ENCODE data around the gene CEP164.

Gene CEP164

DNA sequence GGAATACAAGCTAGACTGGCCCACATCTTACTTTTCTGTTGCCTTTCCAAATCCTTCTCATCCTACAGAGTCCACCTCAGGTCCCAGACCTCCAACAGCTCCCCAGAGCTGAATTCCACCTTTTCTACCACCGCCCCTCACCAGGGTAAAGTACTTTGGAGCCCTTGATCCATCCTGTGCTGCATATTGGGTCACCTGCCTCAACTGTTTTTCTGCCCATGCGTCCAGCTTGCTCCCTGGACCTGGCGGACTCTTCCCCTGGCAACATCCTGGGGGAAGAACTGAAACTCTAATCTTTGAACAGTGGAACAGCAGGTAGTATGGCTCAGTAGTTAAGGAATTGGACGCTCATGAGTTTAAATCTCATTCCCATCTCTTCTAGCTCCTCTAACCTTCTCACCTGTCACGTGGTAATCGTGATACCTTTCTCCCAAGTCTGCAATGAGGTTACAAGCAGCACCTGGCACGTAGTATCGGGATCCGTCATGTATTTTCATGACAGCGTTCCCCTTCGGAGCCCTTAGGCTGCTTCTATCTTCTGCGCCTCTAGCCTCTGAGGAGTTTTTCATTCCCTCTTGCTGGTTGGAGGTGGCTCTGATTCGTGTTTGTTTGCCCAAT, 98.1 kb downstream of the CEP164 start:
- no peak overlapping the region for H2BK12ac ChIP-seq (ENCODE audit: low read length)
- no peak overlapping the region for H2AK5ac ChIP-seq (ENCODE audit: low read depth, low read length)
- H2BK15ac ChIP-seq (ENCODE audit: low read length), result no peak overlapping the region
- no peak overlapping the region for H3K4me2 ChIP-seq (ENCODE audit: insufficient read depth, low read length, poor library complexity, severe bottlenecking)
- no CpG with 5 or more reads among the region's 13 CpGs for WGBS, 2 donors (ENCODE audit: extremely low coverage in 2 of 2, insufficient read length in 2 of 2, insufficient replicate concordance in 1 of 2)
- no peak overlapping the region for H2BK5ac ChIP-seq (ENCODE audit: low read length)
- H2BK120ac ChIP-seq (ENCODE audit: low read depth, low read length), result no peak overlapping the region
- no peak overlapping the region for H3K9ac ChIP-seq (ENCODE audit: low read depth, low read length, poor library complexity)
- H3K4me1 ChIP-seq (ENCODE audit: control insufficient read depth in 2 of 2, insufficient read depth in 1 of 2, low read depth in 1 of 2, low read length in 2 of 2), result peaks cover 9 to 13% of the 10 kb centered on the region in 2 donors
- no peaks in the 10 kb centered on the region for H3K9me3 ChIP-seq (replicated peaks in 1 of 2; ENCODE audit: control insufficient read depth in 2 of 2, insufficient read depth in 1 of 2, low read depth in 1 of 2, low read length in 2 of 2)
- H4K8ac ChIP-seq (ENCODE audit: low read depth, low read length), result no peak overlapping the region
- no peak overlapping the region for H3K23ac ChIP-seq (ENCODE audit: low read depth, low read length, poor library complexity)
- H3K27ac ChIP-seq (replicated peaks; ENCODE audit: low read length), result no peak overlapping the region
- H3K14ac ChIP-seq (ENCODE audit: low read length), result no peak overlapping the region
- H3K4me3 ChIP-seq (ENCODE audit: low read length in 2 of 2), result no peak overlapping the region
- DNase-seq (ENCODE audit: low spot score), result no peak
- H3K36me3 ChIP-seq (replicated peaks in 1 of 2; ENCODE audit: control insufficient read depth in 2 of 2, insufficient read depth in 2 of 2, low read length in 2 of 2), result no peaks in the 10 kb centered on the region
- no peak overlapping the region for H4K91ac ChIP-seq (ENCODE audit: low read depth, low read length, poor library complexity)
- peaks cover 0 to 57% (median 0%) of the 10 kb centered on the region in 3 experiments for H3K27me3 ChIP-seq (ENCODE audit: control insufficient read depth in 3 of 3, insufficient read depth in 3 of 3, low read depth in 1 of 3, low read length in 3 of 3)
- H3K79me1 ChIP-seq (ENCODE audit: low read depth, low read length), result no peaks in the 10 kb centered on the region
- no peak overlapping the region for H2AFZ ChIP-seq (ENCODE audit: low read length)
- no peak overlapping the region for H3K4ac ChIP-seq (ENCODE audit: low read length)
- H3K18ac ChIP-seq (ENCODE audit: low read length), result no peak overlapping the region

DNA sequence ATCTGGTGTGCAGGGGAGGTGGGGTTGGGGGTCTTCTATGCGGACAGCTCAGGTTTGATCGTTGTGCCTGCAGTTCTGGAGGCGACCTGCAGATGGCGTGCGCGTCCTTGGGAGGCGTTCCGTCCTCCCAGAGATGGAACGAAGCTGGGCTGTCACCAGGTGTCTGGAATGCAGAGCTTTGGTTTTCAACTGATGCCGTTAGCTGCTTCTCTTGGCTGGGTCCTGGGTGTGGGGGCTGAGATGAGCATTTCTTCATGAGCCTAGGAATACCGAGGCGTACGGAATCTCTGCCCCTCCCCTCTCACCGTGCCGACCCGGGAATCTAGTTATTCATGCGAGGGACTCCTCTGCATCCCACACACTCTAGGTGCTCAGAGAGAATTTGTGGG, 98.6 kb downstream of the CEP164 start:
- no peak overlapping the region for H3K27ac ChIP-seq (replicated peaks; ENCODE audit: low read length)
- H2AK5ac ChIP-seq (ENCODE audit: low read depth, low read length), result no peak overlapping the region
- H3K14ac ChIP-seq (ENCODE audit: low read length), result no peak overlapping the region
- H4K91ac ChIP-seq (ENCODE audit: low read depth, low read length, poor library complexity), result no peak overlapping the region
- peaks cover 9 to 15% of the 10 kb centered on the region in 2 donors for H3K4me1 ChIP-seq (ENCODE audit: control insufficient read depth in 2 of 2, insufficient read depth in 1 of 2, low read depth in 1 of 2, low read length in 2 of 2)
- no peak overlapping the region for H2AFZ ChIP-seq (ENCODE audit: low read length)
- H2BK15ac ChIP-seq (ENCODE audit: low read length), result no peak overlapping the region
- no peaks in the 10 kb centered on the region for H3K36me3 ChIP-seq (replicated peaks in 1 of 2; ENCODE audit: control insufficient read depth in 2 of 2, insufficient read depth in 2 of 2, low read length in 2 of 2)
- H3K23ac ChIP-seq (ENCODE audit: low read depth, low read length, poor library complexity), result no peak overlapping the region
- no peak overlapping the region for H2BK5ac ChIP-seq (ENCODE audit: low read length)
- no peak overlapping the region for H2BK120ac ChIP-seq (ENCODE audit: low read depth, low read length)
- no peaks in the 10 kb centered on the region for H3K9me3 ChIP-seq (replicated peaks in 1 of 2; ENCODE audit: control insufficient read depth in 2 of 2, insufficient read depth in 1 of 2, low read depth in 1 of 2, low read length in 2 of 2)
- H3K4me3 ChIP-seq (ENCODE audit: low read length in 2 of 2), result no peak overlapping the region
- H3K9ac ChIP-seq (ENCODE audit: low read depth, low read length, poor library complexity), result no peak overlapping the region
- peaks cover 0 to 59% (median 1%) of the 10 kb centered on the region in 3 experiments for H3K27me3 ChIP-seq (ENCODE audit: control insufficient read depth in 3 of 3, insufficient read depth in 3 of 3, low read depth in 1 of 3, low read length in 3 of 3)
- DNase-seq (ENCODE audit: low spot score), result peak; percentile 83
- no peak overlapping the region for H2BK12ac ChIP-seq (ENCODE audit: low read length)
- H3K79me1 ChIP-seq (ENCODE audit: low read depth, low read length), result no peaks in the 10 kb centered on the region
- H3K18ac ChIP-seq (ENCODE audit: low read length), result peak overlapping the region; percentile 45
- no peak overlapping the region for H3K4ac ChIP-seq (ENCODE audit: low read length)
- no CpG with 5 or more reads among the region's 17 CpGs for WGBS, 2 donors (ENCODE audit: extremely low coverage in 2 of 2, insufficient read length in 2 of 2, insufficient replicate concordance in 1 of 2)
- no peak overlapping the region for H3K4me2 ChIP-seq (ENCODE audit: insufficient read depth, low read length, poor library complexity, severe bottlenecking)
- H4K8ac ChIP-seq (ENCODE audit: low read depth, low read length), result no peak overlapping the region

- no peak overlapping the region for H3K4ac ChIP-seq (ENCODE audit: low read length)
- no peak for DNase-seq (ENCODE audit: low spot score)
- peak overlapping the region; percentile 21 for H3K18ac ChIP-seq (ENCODE audit: low read length)
- H2BK5ac ChIP-seq (ENCODE audit: low read length), result no peak overlapping the region
- peak overlapping the region; percentile 46 for H3K23ac ChIP-seq (ENCODE audit: low read depth, low read length, poor library complexity)
- no peak overlapping the region for H3K4me3 ChIP-seq (ENCODE audit: low read length in 2 of 2)
- H3K27ac ChIP-seq (replicated peaks; ENCODE audit: low read length), result no peak overlapping the region
- H3K9ac ChIP-seq (ENCODE audit: low read depth, low read length, poor library complexity), result no peak overlapping the region
- no peak overlapping the region for H2AK5ac ChIP-seq (ENCODE audit: low read depth, low read length)
- H4K8ac ChIP-seq (ENCODE audit: low read depth, low read length), result no peak overlapping the region
- no peak overlapping the region for H3K14ac ChIP-seq (ENCODE audit: low read length)
- no peak overlapping the region for H3K4me2 ChIP-seq (ENCODE audit: insufficient read depth, low read length, poor library complexity, severe bottlenecking)
- WGBS, 2 donors (ENCODE audit: extremely low coverage in 2 of 2, insufficient read length in 2 of 2, insufficient replicate concordance in 1 of 2), result no CpG with 5 or more reads among the region's 7 CpGs
- H3K79me1 ChIP-seq (ENCODE audit: low read depth, low read length), result no peaks in the 10 kb centered on the region
- no peak overlapping the region for H2BK12ac ChIP-seq (ENCODE audit: low read length)
- peaks cover 0 to 58% (median 1%) of the 10 kb centered on the region in 3 experiments for H3K27me3 ChIP-seq (ENCODE audit: control insufficient read depth in 3 of 3, insufficient read depth in 3 of 3, low read depth in 1 of 3, low read length in 3 of 3)
- H4K91ac ChIP-seq (ENCODE audit: low read depth, low read length, poor library complexity), result no peak overlapping the region
- H3K4me1 ChIP-seq (ENCODE audit: control insufficient read depth in 2 of 2, insufficient read depth in 1 of 2, low read depth in 1 of 2, low read length in 2 of 2), result peaks cover 9 to 15% of the 10 kb centered on the region in 2 donors
- H3K9me3 ChIP-seq (replicated peaks in 1 of 2; ENCODE audit: control insufficient read depth in 2 of 2, insufficient read depth in 1 of 2, low read depth in 1 of 2, low read length in 2 of 2), result no peaks in the 10 kb centered on the region
- H2BK120ac ChIP-seq (ENCODE audit: low read depth, low read length), result no peak overlapping the region
- no peak overlapping the region for H2BK15ac ChIP-seq (ENCODE audit: low read length)
- no peak overlapping the region for H2AFZ ChIP-seq (ENCODE audit: low read length)
- H3K36me3 ChIP-seq (replicated peaks in 1 of 2; ENCODE audit: control insufficient read depth in 2 of 2, insufficient read depth in 2 of 2, low read length in 2 of 2), result no peaks in the 10 kb centered on the region
Measured at GRCh38 chr11:117426941-117427340, 99.3 kb downstream of the CEP164 start.

DNA sequence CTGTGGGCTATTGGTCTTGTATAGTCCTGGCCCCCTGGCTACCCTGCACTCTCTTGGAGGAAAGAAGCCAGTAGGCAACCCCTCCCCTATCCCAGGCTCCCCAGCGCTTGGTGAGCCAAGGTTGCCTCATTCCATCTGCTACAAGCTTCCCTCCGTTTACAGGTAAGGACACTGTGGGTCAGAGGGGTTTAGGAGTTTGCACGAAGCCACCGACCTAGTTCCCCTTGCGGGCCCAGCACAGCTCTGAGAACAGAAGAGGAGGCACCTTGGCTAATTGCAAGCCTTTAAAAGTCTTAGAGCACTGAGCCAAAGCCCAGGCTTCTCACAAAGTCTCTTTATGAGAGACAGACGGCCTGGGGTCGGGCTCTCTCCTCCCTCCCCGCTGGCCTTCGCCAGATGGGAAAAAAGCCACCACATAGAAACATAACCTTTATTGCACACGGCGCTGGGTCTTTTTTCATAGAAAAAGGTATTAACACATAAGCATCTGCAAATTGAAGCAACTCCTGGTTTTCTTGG, 99.8 kb downstream of the CEP164 start:
- H3K18ac ChIP-seq (ENCODE audit: low read length), result no peak overlapping the region
- H3K9ac ChIP-seq (ENCODE audit: low read depth, low read length, poor library complexity), result no peak overlapping the region
- no peak overlapping the region for H2AK5ac ChIP-seq (ENCODE audit: low read depth, low read length)
- no peak overlapping the region for H2BK120ac ChIP-seq (ENCODE audit: low read depth, low read length)
- no peaks in the 10 kb centered on the region for H3K9me3 ChIP-seq (replicated peaks in 1 of 2; ENCODE audit: control insufficient read depth in 2 of 2, insufficient read depth in 1 of 2, low read depth in 1 of 2, low read length in 2 of 2)
- H3K36me3 ChIP-seq (replicated peaks in 1 of 2; ENCODE audit: control insufficient read depth in 2 of 2, insufficient read depth in 2 of 2, low read length in 2 of 2), result no peaks in the 10 kb centered on the region
- H3K4me2 ChIP-seq (ENCODE audit: insufficient read depth, low read length, poor library complexity, severe bottlenecking), result no peak overlapping the region
- H2BK12ac ChIP-seq (ENCODE audit: low read length), result no peak overlapping the region
- no peak overlapping the region for H3K4ac ChIP-seq (ENCODE audit: low read length)
- no peak overlapping the region for H2BK15ac ChIP-seq (ENCODE audit: low read length)
- H3K4me1 ChIP-seq (ENCODE audit: control insufficient read depth in 2 of 2, insufficient read depth in 1 of 2, low read depth in 1 of 2, low read length in 2 of 2), result peaks cover 9 to 15% of the 10 kb centered on the region in 2 donors
- no peak overlapping the region for H4K8ac ChIP-seq (ENCODE audit: low read depth, low read length)
- no peak overlapping the region for H3K4me3 ChIP-seq (ENCODE audit: low read length in 2 of 2)
- DNase-seq (ENCODE audit: low spot score), result no peak
- H3K23ac ChIP-seq (ENCODE audit: low read depth, low read length, poor library complexity), result no peak overlapping the region
- no peak overlapping the region for H3K14ac ChIP-seq (ENCODE audit: low read length)
- H2BK5ac ChIP-seq (ENCODE audit: low read length), result no peak overlapping the region
- peaks cover 0 to 57% (median 1%) of the 10 kb centered on the region in 3 experiments for H3K27me3 ChIP-seq (ENCODE audit: control insufficient read depth in 3 of 3, insufficient read depth in 3 of 3, low read depth in 1 of 3, low read length in 3 of 3)
- H3K79me1 ChIP-seq (ENCODE audit: low read depth, low read length), result no peaks in the 10 kb centered on the region
- H2AFZ ChIP-seq (ENCODE audit: low read length), result no peak overlapping the region
- no CpG with 5 or more reads among the region's 11 CpGs for WGBS, 2 donors (ENCODE audit: extremely low coverage in 2 of 2, insufficient read length in 2 of 2, insufficient replicate concordance in 1 of 2)
- H3K27ac ChIP-seq (replicated peaks; ENCODE audit: low read length), result no peak overlapping the region
- no peak overlapping the region for H4K91ac ChIP-seq (ENCODE audit: low read depth, low read length, poor library complexity)
